Activated naive CD4-positive, alpha-beta T cell treated with Interleukin-2 at 50 U/mL for 16 hours (primary cell): ENCODE data around the gene TTYH1.
"Not testable (repeated sequence)": the region's sequence is repeated elsewhere in the genome, so short reads cannot be mapped to it uniquely, and the experiment has no call there.

Experiments
- DNase-seq: peaks from one replicate; pipeline ENCODE4 v3.0.0-alpha.2; 2020

Gene TTYH1

GRCh38 chr19:54462047-54462654, 46.9 kb downstream of the TTYH1 start:
- DNase-seq: no peak

GRCh38 chr19:54462655-54463530, 47.6 kb downstream of the TTYH1 start:
- DNase-seq: peak; percentile 67

- DNase-seq: peak; percentile 95
Measured at GRCh38 chr19:54463531-54464043, 48.3 kb downstream of the TTYH1 start, which contains the start of gene LENG9. Gene LENG9 (minus strand): TSS chr19:54463778. CDS start chr19:54463526, 252 bp downstream.

GRCh38 chr19:54464044-54464629, 48.9 kb downstream of the TTYH1 start:
- peak; percentile 88 for DNase-seq

- peak; percentile 82 for DNase-seq
Measured at GRCh38 chr19:54464630-54465425, 49.6 kb downstream of the TTYH1 start.

- DNase-seq: no peak
Measured at GRCh38 chr19:54465426-54466109, 50.3 kb downstream of the TTYH1 start.

- DNase-seq: not testable (repeated sequence)
Measured at GRCh38 chr19:54466110-54466480, 50.8 kb downstream of the TTYH1 start.

- no peak for DNase-seq
Measured at GRCh38 chr19:54469496-54469934, 54.3 kb downstream of the TTYH1 start.

GRCh38 chr19:54470276-54470887, 55.1 kb downstream of the TTYH1 start:
- no peak for DNase-seq

- DNase-seq: no peak
Measured at GRCh38 chr19:54470991-54471782, 55.9 kb downstream of the TTYH1 start.

- DNase-seq: no peak
Measured at GRCh38 chr19:54473071-54473891, 58.0 kb downstream of the TTYH1 start, which contains the start of gene CDC42EP5. Gene CDC42EP5 (minus strand): TSS chr19:54473296. CDS start chr19:54465547, 7,749 bp downstream.

GRCh38 chr19:54473892-54474372, 58.7 kb downstream of the TTYH1 start:
- DNase-seq: no peak

GRCh38 chr19:54475706-54476105, 60.4 kb downstream of the TTYH1 start:
- DNase-seq: no peak

- no peak for DNase-seq
Measured at GRCh38 chr19:54477650-54478049, 62.4 kb downstream of the TTYH1 start.

- no peak for DNase-seq
Measured at GRCh38 chr19:54478677-54479266, 63.5 kb downstream of the TTYH1 start.

GRCh38 chr19:54480051-54480450, 64.8 kb downstream of the TTYH1 start:
- no peak for DNase-seq

- DNase-seq: peak; percentile 28
Measured at GRCh38 chr19:54481326-54481930, 66.2 kb downstream of the TTYH1 start.

- no peak for DNase-seq
Measured at GRCh38 chr19:54482889-54483288, 67.6 kb downstream of the TTYH1 start.

- DNase-seq: no peak
Measured at GRCh38 chr19:54484451-54484850, 69.2 kb downstream of the TTYH1 start.
